Measurements from ENCODE around the gene TRABD2B. TPM values are rescaled to one million over a fixed set of nuclear protein-coding genes. Genes with fewer than 3 reads are reported as not detected.
"Not testable (repeated sequence)": the region's sequence is repeated elsewhere in the genome, so short reads cannot be mapped to it uniquely, and the experiment has no call there.

TRABD2B gene
- total RNA-seq, 1 donor = under 0.01 TPM

- no peaks in the 10 kb centered on the region for H3K27me3 ChIP-seq (ENCODE audit: insufficient read depth, low read length)
Measured at GRCh38 chr1:47965816-47966215, 31.4 kb downstream of the TRABD2B start.

GRCh38 chr1:47964636-47965035, 32.5 kb downstream of the TRABD2B start:
- H3K27me3 ChIP-seq (ENCODE audit: insufficient read depth, low read length) = no peaks in the 10 kb centered on the region
- no peak overlapping the region for H3K4me2 ChIP-seq (ENCODE audit: insufficient read depth, low read length)
- no peak for TF ChIP-seq CTCF (IDR thresholded peaks at IDR 0.05; ENCODE audit: extremely low read depth, low read depth, low read length)
- H3K36me3 ChIP-seq (ENCODE audit: insufficient read depth, low read length) = no peaks in the 10 kb centered on the region
- no peaks in the 10 kb centered on the region for H3K4me1 ChIP-seq (ENCODE audit: insufficient read depth, low read length)
- H3K4me3 ChIP-seq (ENCODE audit: insufficient read depth, low read length) = no peak overlapping the region
- no peaks in the 10 kb centered on the region for H3K9me3 ChIP-seq (ENCODE audit: low read depth, low read length)
- no peak for DNase-seq (ENCODE audit: insufficient read length, low spot score, missing footprints)
- no peaks in the 10 kb centered on the region for H3K79me2 ChIP-seq (ENCODE audit: insufficient read depth, low read length)
- H2AFZ ChIP-seq (ENCODE audit: low read length) = no peak overlapping the region
- H4K20me1 ChIP-seq (ENCODE audit: insufficient read depth, low read length) = no peaks in the 10 kb centered on the region
- H3K27ac ChIP-seq (ENCODE audit: low read depth, low read length) = no peak overlapping the region

More at GRCh38 chr1:47965816-47966215, 31.4 kb downstream of the TRABD2B start:
- no peaks in the 10 kb centered on the region for H3K36me3 ChIP-seq (ENCODE audit: insufficient read depth, low read length)
- no peaks in the 10 kb centered on the region for H3K79me2 ChIP-seq (ENCODE audit: insufficient read depth, low read length)
- TF ChIP-seq CTCF (IDR thresholded peaks at IDR 0.05; ENCODE audit: extremely low read depth, low read depth, low read length) = no peak
- no peak overlapping the region for H2AFZ ChIP-seq (ENCODE audit: low read length)
- no peaks in the 10 kb centered on the region for H4K20me1 ChIP-seq (ENCODE audit: insufficient read depth, low read length)
- H3K27ac ChIP-seq (ENCODE audit: low read depth, low read length) = no peak overlapping the region
- H3K9me3 ChIP-seq (ENCODE audit: low read depth, low read length) = no peaks in the 10 kb centered on the region
- no peak overlapping the region for H3K4me3 ChIP-seq (ENCODE audit: insufficient read depth, low read length)
- DNase-seq (ENCODE audit: insufficient read length, low spot score, missing footprints) = no peak
- H3K4me2 ChIP-seq (ENCODE audit: insufficient read depth, low read length) = no peak overlapping the region
- no peaks in the 10 kb centered on the region for H3K4me1 ChIP-seq (ENCODE audit: insufficient read depth, low read length)

- Histone ChIP-seq H3K27ac (ENCODE audit: low read depth, low read length) (no peak overlapping the region), H4K20me1 (ENCODE audit: insufficient read depth, low read length) (no peaks in the 10 kb centered on the region), H3K79me2 (ENCODE audit: insufficient read depth, low read length) (no peaks in the 10 kb centered on the region), H3K4me3 (ENCODE audit: insufficient read depth, low read length) (no peak overlapping the region), H2AFZ (ENCODE audit: low read length) (no peak overlapping the region), H3K4me1 (ENCODE audit: insufficient read depth, low read length) (no peaks in the 10 kb centered on the region), H3K4me2 (ENCODE audit: insufficient read depth, low read length) (no peak overlapping the region), H3K9me3 (ENCODE audit: low read depth, low read length) (no peaks in the 10 kb centered on the region), H3K27me3 (ENCODE audit: insufficient read depth, low read length) (no peaks in the 10 kb centered on the region), H3K36me3 (ENCODE audit: insufficient read depth, low read length) (no peaks in the 10 kb centered on the region)
- no peak for DNase-seq (ENCODE audit: insufficient read length, low spot score, missing footprints)
- no peak for TF ChIP-seq CTCF (IDR thresholded peaks at IDR 0.05; ENCODE audit: extremely low read depth, low read depth, low read length)
Measured at GRCh38 chr1:47963568-47964358, 33.4 kb downstream of the TRABD2B start.

- TF ChIP-seq CTCF (IDR thresholded peaks at IDR 0.05; ENCODE audit: extremely low read depth, low read depth, low read length) = no peak
- no peak overlapping the region for H2AFZ ChIP-seq (ENCODE audit: low read length)
- H3K4me2 ChIP-seq (ENCODE audit: insufficient read depth, low read length) = no peak overlapping the region
- H3K36me3 ChIP-seq (ENCODE audit: insufficient read depth, low read length) = no peaks in the 10 kb centered on the region
- no peak overlapping the region for H3K4me3 ChIP-seq (ENCODE audit: insufficient read depth, low read length)
- H3K27me3 ChIP-seq (ENCODE audit: insufficient read depth, low read length) = no peaks in the 10 kb centered on the region
- H3K4me1 ChIP-seq (ENCODE audit: insufficient read depth, low read length) = no peaks in the 10 kb centered on the region
- no peak overlapping the region for H3K27ac ChIP-seq (ENCODE audit: low read depth, low read length)
- no peaks in the 10 kb centered on the region for H3K9me3 ChIP-seq (ENCODE audit: low read depth, low read length)
- H4K20me1 ChIP-seq (ENCODE audit: insufficient read depth, low read length) = no peaks in the 10 kb centered on the region
- no peaks in the 10 kb centered on the region for H3K79me2 ChIP-seq (ENCODE audit: insufficient read depth, low read length)
- DNase-seq (ENCODE audit: insufficient read length, low spot score, missing footprints) = no peak
Measured at GRCh38 chr1:47962750-47963492, 34.3 kb downstream of the TRABD2B start.

- H2AFZ ChIP-seq (ENCODE audit: low read length); H3K27ac ChIP-seq (ENCODE audit: low read depth, low read length); H3K36me3 ChIP-seq (ENCODE audit: insufficient read depth, low read length); H3K4me3 ChIP-seq (ENCODE audit: insufficient read depth, low read length); H3K4me2 ChIP-seq (ENCODE audit: insufficient read depth, low read length); H3K27me3 ChIP-seq (ENCODE audit: insufficient read depth, low read length); H3K9me3 ChIP-seq (ENCODE audit: low read depth, low read length); H3K4me1 ChIP-seq (ENCODE audit: insufficient read depth, low read length); DNase-seq (ENCODE audit: insufficient read length, low spot score, missing footprints); H4K20me1 ChIP-seq (ENCODE audit: insufficient read depth, low read length); H3K79me2 ChIP-seq (ENCODE audit: insufficient read depth, low read length): not testable (repeated sequence)
Measured at GRCh38 chr1:47961835-47962234, 35.4 kb downstream of the TRABD2B start.

- not testable (repeated sequence) for H3K4me3 ChIP-seq (ENCODE audit: insufficient read depth, low read length); H3K9me3 ChIP-seq (ENCODE audit: low read depth, low read length); H3K79me2 ChIP-seq (ENCODE audit: insufficient read depth, low read length); H3K27me3 ChIP-seq (ENCODE audit: insufficient read depth, low read length); H2AFZ ChIP-seq (ENCODE audit: low read length); H4K20me1 ChIP-seq (ENCODE audit: insufficient read depth, low read length); DNase-seq (ENCODE audit: insufficient read length, low spot score, missing footprints); H3K36me3 ChIP-seq (ENCODE audit: insufficient read depth, low read length); H3K4me2 ChIP-seq (ENCODE audit: insufficient read depth, low read length); H3K27ac ChIP-seq (ENCODE audit: low read depth, low read length); H3K4me1 ChIP-seq (ENCODE audit: insufficient read depth, low read length)
Measured at GRCh38 chr1:47956491-47956890, 40.7 kb downstream of the TRABD2B start.

Data from osteoblast (primary cell).